GM12891 (cell line): ENCODE results near the gene GSC2.

Experiments used
- PAX5 ChIP-seq: IDR thresholded peaks from 2 replicates; pipeline ENCODE4 v1.6.1; 2011; ENCODE audit warnings: low read length, moderate library complexity, mild to moderate bottlenecking; ENCODE audit not compliant: insufficient read depth, severe bottlenecking
- POLR2A ChIP-seq: IDR thresholded peaks from 2 replicates; pipeline ENCODE4 v1.6.1; 2011; ENCODE audit warnings: low read depth, low read length, control low read depth
- POLR2AphosphoS5 ChIP-seq: IDR thresholded peaks from 2 replicates; pipeline ENCODE4 v1.6.1; 2011; ENCODE audit warnings: low read depth, low read length, control low read depth
- POU2F2 ChIP-seq: IDR thresholded peaks from 2 replicates; pipeline ENCODE4 v1.6.1; 2011; ENCODE audit warnings: low read depth, mild to moderate bottlenecking, control low read depth, low read length, moderate library complexity
- SPI1 ChIP-seq: IDR thresholded peaks from 2 replicates; pipeline ENCODE4 v1.6.1; 2011; ENCODE audit warnings: low read depth, low read length, control low read depth
- TAF1 ChIP-seq: IDR thresholded peaks from 2 replicates; pipeline ENCODE4 v1.6.1; 2011; ENCODE audit warnings: low read depth, low read length, control low read depth

DNA sequence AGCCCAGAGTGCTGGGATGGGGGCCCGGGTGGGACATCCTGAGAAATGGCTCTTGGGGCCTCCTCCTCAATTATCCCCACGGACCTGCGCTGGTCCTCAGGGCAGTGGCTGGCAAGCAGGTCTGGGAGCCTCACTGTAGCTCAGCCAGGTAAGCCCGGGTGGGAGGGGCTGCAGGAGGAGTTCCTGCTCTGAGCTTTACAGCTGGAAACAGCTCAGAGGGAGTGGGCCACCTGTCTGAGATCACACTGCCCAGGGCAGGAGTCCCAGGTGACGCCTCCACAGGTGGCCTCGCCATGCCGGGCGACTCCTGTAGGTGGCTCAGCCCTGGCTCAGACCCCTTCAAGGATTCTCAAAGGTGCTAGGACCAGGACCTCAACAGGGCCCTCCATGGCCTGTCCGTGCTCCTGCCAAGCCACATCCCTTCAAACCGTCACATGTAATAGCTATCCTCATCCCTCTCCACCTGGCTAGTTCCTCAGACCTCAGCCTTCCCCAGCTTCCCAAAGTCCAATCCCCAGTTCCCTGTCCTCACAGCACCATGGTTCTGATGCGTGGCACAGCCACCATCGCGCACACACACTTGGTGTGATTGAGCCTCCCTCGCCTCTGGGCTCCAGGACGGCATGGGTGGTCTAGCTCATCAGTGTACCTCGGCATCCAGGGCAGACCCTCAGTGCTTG is 22.6 kb downstream of the GSC2 start:
- no peak for TF ChIP-seq POLR2A
- no peak for TF ChIP-seq POLR2AphosphoS5
- no peak for TF ChIP-seq TAF1
- no peak for TF ChIP-seq PAX5
- TF ChIP-seq SPI1 = no peak
- no peak for TF ChIP-seq POU2F2
